Left ventricle myocardium superior (tissue), 1 donor: ENCODE results near the gene CYP26B1. TPM values are rescaled to one million over a fixed set of nuclear protein-coding genes. Genes with fewer than 3 reads are reported as not detected.

Source experiments
- ATAC-seq: fragments of 200-7000 bp; cut with Tn5 transposase; one replicate; pipeline ENCODE4 v1.9.1; 2020; ENCODE audit warnings: mild to moderate bottlenecking, moderate library complexity
- DNase-seq: peaks from one replicate; pipeline ENCODE4 v3.0.0-alpha.2; 2020
- intact Hi-C: fragments of 100-400 bp; cut with micrococcal nuclease; formaldehyde crosslinking; loops from one replicate; pipeline ENCODE4 v1.11.0; 2022
- total RNA-seq: library from RNA; stranded (reverse); fragmentation: NEBNext Ultra II Directional; extraction: Animal tissue kit (Norgen Biotek cat#: 25700); gene quantifications from one replicate; pipeline ENCODE4 v1.2.1, GENCODE V29; 2021
- donor health status: DM: no; HTN: yes; CAD: no; lungs with severe emphysema.

Gene CYP26B1
- total RNA-seq, 1 donor from 2014 or later: 4.2 TPM

- no peak for DNase-seq
- intact Hi-C loops: no loop called here
- no peak for ATAC-seq
These were observed 12.5 kb downstream of the CYP26B1 start for GRCh38 chr2:72134997-72135800.

GRCh38 chr2:72134408-72134996, 13.2 kb downstream of the CYP26B1 start:
- DNase-seq: no peak

GRCh38 chr2:72133721-72134407, 13.8 kb downstream of the CYP26B1 start:
- DNase-seq (no peak), ATAC-seq (no peak)
- intact Hi-C loops: no loop called here

More at GRCh38 chr2:72134408-72134996, 13.2 kb downstream of the CYP26B1 start:
- no peak for ATAC-seq
- intact Hi-C loops: no loop called here

DNA sequence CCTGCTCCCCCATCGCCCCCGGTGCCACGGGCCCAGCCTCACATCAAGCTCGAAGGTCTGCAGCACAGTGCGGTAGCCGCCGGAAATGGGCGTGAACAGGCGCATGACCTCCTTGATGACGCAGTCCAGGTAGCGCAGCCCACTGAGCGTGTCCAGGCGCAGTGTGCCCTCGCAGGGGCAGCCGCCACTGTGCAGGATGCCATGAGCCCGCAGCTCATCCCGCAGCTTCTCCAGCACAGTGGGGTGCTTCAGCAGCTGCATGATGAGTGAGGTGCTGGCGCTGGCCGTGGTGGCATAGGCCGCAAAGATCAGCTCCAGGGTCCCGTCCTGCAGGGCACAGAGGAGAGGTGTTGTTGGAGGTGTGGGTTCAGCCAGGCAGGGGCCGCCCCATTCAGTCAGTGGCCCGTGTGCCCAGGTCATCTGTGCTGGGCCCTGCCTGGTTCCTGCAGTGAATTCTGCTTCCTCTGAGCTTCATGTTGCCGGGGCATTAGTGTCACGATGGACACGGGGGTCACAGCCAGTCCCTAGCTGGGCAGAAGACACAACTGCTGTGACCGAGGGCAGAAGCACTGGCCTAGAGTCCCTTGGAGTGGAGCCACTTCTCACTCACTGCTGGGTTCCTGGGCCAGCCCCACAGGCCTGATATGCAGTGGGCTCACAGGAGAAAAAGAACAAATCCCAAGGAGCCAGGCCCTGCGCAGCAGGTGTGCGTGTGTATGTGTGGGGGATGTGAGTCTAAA, 14.5 kb downstream of the CYP26B1 start:
- intact Hi-C loops: no loop called here
- no peak for DNase-seq
- ATAC-seq: no peak

DNA sequence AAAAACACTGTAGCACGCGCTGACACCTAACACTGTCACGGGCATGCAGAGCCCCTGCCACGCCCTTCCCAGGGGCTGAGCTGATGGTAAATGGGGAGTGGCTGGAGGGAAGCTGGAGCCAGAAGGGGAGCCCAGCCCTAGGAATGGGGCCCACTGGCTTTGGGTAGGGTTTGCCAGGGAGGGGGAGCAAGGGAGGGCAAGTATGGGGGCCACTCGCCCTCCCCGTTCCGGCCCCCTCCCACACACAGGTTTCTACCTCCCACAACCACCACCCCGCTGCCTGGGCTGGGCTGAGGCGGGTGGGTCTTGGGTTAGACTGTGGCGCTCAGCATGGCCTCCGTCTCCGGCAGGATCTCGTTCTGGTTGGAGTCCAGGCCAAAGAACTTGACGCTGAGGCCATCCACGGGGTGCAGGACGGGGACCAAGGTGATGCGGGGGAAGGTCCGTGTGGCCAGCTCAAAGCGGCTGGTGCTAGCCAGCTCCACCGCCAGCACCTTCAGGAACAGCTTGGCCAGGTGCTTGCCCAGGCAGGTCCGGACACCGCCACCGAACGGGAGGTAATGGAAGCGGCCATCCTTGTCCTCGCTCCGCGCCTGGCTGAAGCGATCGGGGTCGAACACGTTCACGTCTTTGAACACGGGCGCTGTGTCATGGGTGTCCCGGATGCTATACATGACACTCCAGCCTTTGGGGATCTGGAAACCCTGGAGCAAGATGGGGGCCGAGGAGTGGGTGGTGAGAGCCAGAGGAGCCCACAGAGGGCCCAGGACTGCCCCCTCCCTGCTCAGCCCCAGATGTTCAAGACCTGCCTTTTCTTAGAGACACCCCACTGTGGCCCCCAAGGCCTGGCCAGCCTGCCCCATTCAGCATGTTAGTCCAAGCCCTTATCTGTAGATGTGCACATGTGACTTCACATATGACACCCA, 15.5 kb downstream of the CYP26B1 start:
- no peak for DNase-seq
- intact Hi-C loops: no loop called here
- no peak for ATAC-seq

- DNase-seq (no peak), ATAC-seq (no peak)
- intact Hi-C loops: no loop called here
These were observed 16.2 kb downstream of the CYP26B1 start for GRCh38 chr2:72131371-72131891.

GRCh38 chr2:72130659-72131360, 16.9 kb downstream of the CYP26B1 start:
- DNase-seq (no peak), ATAC-seq (no peak)
- intact Hi-C loops: no loop called here

DNA sequence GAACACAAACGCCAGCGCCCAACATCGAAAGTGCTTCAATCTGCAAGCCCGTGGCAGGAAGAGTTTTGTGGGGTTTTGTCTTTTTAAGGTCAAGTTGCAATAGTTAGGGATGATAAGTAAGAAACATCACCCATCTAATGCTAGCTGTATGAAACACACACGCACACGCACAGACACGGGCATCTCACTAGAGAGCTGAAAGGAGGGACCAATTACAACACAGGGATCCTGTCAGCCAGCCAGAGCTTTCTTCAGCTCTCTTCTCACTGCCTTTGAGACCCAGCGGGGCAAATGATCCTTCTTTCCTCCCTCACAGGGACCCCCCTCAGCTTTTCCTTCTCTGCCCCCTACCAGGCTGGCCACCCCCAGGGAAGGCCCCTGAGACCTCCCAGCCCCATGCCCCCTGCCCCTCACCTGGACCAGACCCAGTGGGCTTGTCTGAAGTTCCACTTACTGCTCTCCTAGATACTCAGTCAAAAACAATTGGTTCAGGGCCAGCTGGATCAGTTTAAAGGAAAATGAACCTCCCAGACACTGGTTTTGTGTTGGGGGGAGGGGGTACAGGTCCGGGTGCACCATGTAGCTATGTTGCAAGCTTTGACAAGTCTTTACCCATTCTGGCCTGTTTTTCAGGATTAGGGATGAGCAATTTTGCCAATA, 17.9 kb downstream of the CYP26B1 start:
- DNase-seq (no peak), ATAC-seq (no peak)
- intact Hi-C loops: no loop called here

DNA sequence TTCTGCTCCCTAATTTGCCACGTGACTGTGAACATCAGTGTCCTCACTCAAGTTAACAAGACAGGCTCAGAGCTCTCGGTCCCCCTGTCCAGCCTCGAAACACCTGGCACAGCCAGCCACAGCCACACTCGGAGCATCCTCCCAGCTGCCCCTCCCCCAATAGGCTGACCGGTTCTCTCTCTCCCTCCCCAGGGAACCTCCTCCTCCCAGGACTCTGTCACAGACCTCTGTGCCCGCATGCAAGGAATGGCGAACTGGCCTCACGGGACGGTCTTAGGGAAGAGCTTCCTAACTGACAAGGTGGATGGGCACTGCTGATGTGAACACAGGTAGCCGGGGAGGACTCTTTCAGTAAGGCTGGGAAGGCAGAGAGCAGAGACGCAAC, 18.8 kb downstream of the CYP26B1 start:
- ATAC-seq (no peak), DNase-seq (no peak)
- intact Hi-C loops: no loop called here

GRCh38 chr2:72128059-72128842, 19.4 kb downstream of the CYP26B1 start:
- DNase-seq: no peak
- ATAC-seq: no peak
- intact Hi-C loops: no loop called here

GRCh38 chr2:72127401-72128058, 20.1 kb downstream of the CYP26B1 start:
- DNase-seq: no peak
- ATAC-seq: no peak
- intact Hi-C loops: no loop called here

DNA sequence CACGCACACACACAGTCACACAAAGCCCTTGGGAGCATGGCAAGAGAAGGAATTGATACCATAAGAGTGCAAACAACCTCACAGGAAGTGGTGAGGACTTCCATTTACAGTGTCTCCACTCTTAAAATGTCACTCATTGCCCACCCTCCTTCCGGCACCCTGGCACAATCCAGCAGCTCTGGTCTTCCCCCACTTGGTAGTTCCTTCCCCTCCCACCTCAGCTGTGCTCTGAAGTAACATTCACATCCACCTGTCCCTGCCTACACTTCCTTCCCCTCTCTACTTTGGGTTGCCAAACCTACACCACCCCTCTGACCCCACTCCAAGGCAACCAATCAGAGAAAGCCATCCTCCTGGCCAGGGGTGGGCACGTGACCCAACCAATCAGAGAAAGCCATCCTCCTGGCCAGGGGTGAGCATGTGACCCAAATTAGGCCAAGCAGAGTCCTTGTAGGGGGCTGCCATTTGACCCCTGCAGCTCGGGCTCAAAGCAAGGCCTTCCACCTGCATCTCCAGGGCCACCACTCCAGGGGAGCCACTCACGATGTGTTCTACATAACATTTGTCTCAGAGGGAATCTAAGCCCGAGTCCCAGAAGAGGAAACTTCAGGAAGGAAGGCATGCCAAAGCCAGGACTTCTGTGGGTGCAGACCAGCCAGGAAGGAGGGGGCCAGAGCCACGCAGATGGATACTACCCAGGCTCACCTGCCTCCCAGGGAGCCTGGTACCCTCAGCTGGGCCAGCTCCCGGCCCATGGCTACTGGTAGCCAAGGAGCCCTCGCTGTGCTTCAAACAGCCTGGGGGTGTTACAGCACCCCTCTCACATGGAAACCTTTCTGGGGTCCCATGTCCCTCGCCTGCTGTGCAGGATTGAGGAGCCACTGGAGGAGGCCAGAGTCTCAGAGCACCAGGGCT, 21.2 kb downstream of the CYP26B1 start:
- ATAC-seq: no peak
- no peak for DNase-seq
- intact Hi-C loops: no loop called here

- DNase-seq (no peak), ATAC-seq (no peak)
- intact Hi-C loops: no loop called here
These were observed 23.3 kb downstream of the CYP26B1 start for GRCh38 chr2:72124376-72124775.

DNA sequence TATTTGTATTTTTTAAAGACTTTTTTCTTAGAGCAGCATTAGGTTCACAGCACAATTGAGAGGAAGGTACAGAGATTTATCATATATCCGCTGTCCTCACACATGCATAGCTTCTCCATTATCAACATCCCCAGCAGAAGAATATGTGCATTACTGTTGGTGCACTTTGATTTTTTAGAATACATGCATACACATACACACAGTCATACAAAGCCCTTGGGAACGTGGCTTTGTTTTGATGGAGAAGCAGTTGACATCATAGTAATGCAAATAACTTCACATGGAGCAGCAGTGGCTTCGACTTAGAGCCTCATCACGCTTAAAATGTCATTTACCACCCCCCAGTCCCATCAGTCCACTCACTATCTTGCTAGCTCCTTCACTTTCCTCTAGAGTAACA, 26.5 kb downstream of the CYP26B1 start:
- no peak for ATAC-seq
- DNase-seq: no peak
- intact Hi-C loops: no loop called here

GRCh38 chr2:72118951-72119350, 28.7 kb downstream of the CYP26B1 start:
- DNase-seq (no peak), ATAC-seq (no peak)
- intact Hi-C loops: no loop called here
